ENCODE results near the gene APOA5. TPM values are rescaled to one million over a fixed set of nuclear protein-coding genes. Genes with fewer than 3 reads are reported as not detected.

The APOA5 gene
- total and polyA plus RNA-seq, 2 of the 8 experiments (the other 6 are each of a cell fraction or from before 2014, with no cell fraction given): 0.08 to 0.15 TPM

GRCh38 chr11:116835791-116836631 lies 44.3 kb upstream of the APOA5 start:
- H3K79me2 ChIP-seq (ENCODE audit: control insufficient read depth in 1 of 2, insufficient read depth in 2 of 2, low read length in 2 of 2): no peaks in the 10 kb centered on the region
- FAIRE-seq (peak; percentile 36), DNase-seq (ENCODE audit: low read depth in 1 of 2, low spot score in 2 of 2) (peak; percentile 83 to 87)
- H4K5ac ChIP-seq (ENCODE audit: insufficient read length, low read depth, low read length): peak overlapping the region; percentile 20
- no peak overlapping the region for H3K56ac ChIP-seq (replicated peaks; ENCODE audit: insufficient read length, low read depth, low read length)
- H3K14ac ChIP-seq (ENCODE audit: insufficient read length): no peak overlapping the region
- H2AK5ac ChIP-seq (ENCODE audit: low read depth, low read length): no peak overlapping the region
- no peak overlapping the region for H3K23ac ChIP-seq (ENCODE audit: insufficient read length)
- no peak overlapping the region for H2BK15ac ChIP-seq (ENCODE audit: low read length)
- peak overlapping the region; percentile 99 for H3K18ac ChIP-seq (ENCODE audit: extremely low read depth, low read length)
- no peaks in the 10 kb centered on the region for H3K36me3 ChIP-seq (ENCODE audit: control insufficient read depth in 2 of 4, insufficient read depth in 4 of 4, low read length in 3 of 4)
- POLR2A ChIA-PET (ENCODE audit: partially characterized antibody): interaction anchor here (0.6 to 2.9 kb wide), 10 partner anchors 10 to 308 kb away, joined by 3 to 16 read pairs (median 4); partner anchors contain the start of genes APOA5, PAFAH1B2 and ZPR1
- 17% methylated on average over 57 of the region's 57 CpGs; no CpG with 5 or more reads in 1 of the 2 experiments for WGBS, 2 experiments (ENCODE audit: extremely low coverage in 1 of 2, insufficient coverage in 1 of 2, insufficient read length in 1 of 2, insufficient replicate concordance in 2 of 2, low coverage in 1 of 2, low lambda C conversion rate in 2 of 2, missing lambda C conversion rate in 1 of 2)
- no peak overlapping the region for H3K27ac ChIP-seq (ENCODE audit: low read depth, low read length)
- H4K20me1 ChIP-seq (replicated peaks in 1 of 2; ENCODE audit: control insufficient read depth in 1 of 2, insufficient read depth in 2 of 2, low read length in 2 of 2): no peaks in the 10 kb centered on the region
- H4K8ac ChIP-seq (ENCODE audit: extremely low read depth, insufficient read depth, low read length): no peak overlapping the region
- no peak overlapping the region for H2BK20ac ChIP-seq (ENCODE audit: low read length)
- no peak overlapping the region for H2BK120ac ChIP-seq (replicated peaks; ENCODE audit: low read depth, low read length)
- H3K4me3 ChIP-seq (ENCODE audit: extremely low read depth in 1 of 4, insufficient read depth in 2 of 4, low read depth in 3 of 4, low read length in 4 of 4): peak overlapping the region; percentile 42 to 64 (median 50)
- peak overlapping the region; percentile 53; the same call in 1 of the 2 replicates for H2BK12ac ChIP-seq (ENCODE audit: low read depth, low read length)
- no peak overlapping the region for H3K4ac ChIP-seq (replicated peaks; ENCODE audit: insufficient read length, low read depth, low read length)
- H3K27me3 ChIP-seq (replicated peaks in 1 of 4; ENCODE audit: control insufficient read depth in 3 of 4, extremely low read depth in 1 of 4, insufficient read depth in 3 of 4, low read length in 3 of 4): peaks cover 0 to 7% (median 5%) of the 10 kb centered on the region in 4 experiments; a peak in 3 of 7 replicates
- no peaks in the 10 kb centered on the region for H3K79me1 ChIP-seq (ENCODE audit: low read depth, low read length)
- H3K23me2 ChIP-seq (ENCODE audit: low read depth, low read length): peaks cover 3% of the 10 kb centered on the region; the same call in 1 of the 2 replicates
- peak overlapping the region; percentile 91; the same call in 1 of the 2 replicates for H2AFZ ChIP-seq (ENCODE audit: low read length)
- H3K4me2 ChIP-seq (ENCODE audit: insufficient read depth in 1 of 2, low read depth in 2 of 2, low read length in 2 of 2): peak overlapping the region; percentile 80
- H2BK5ac ChIP-seq (ENCODE audit: low read depth, low read length): peak overlapping the region; percentile 81; the same call in 1 of the 2 replicates
- CTCF ChIA-PET (ENCODE audit: partially characterized antibody): interaction anchor here (0.6 to 12.2 kb wide), 34 partner anchors 9 to 1620 kb away, joined by 3 to 237 read pairs (median 4); partner anchors contain the start of genes APOA4, APOA5 and ZPR1
- peak overlapping the region in 1 of 4 experiments; percentile 19; a peak in 2 of 7 replicates for H3K9ac ChIP-seq (replicated peaks in 1 of 4; ENCODE audit: extremely low read depth in 1 of 4, low read depth in 3 of 4, low read length in 3 of 4)
- peaks cover 0 to 24% (median 4%) of the 10 kb centered on the region in 4 experiments; a peak in 6 of 7 replicates for H3K4me1 ChIP-seq (replicated peaks in 1 of 4; ENCODE audit: control insufficient read depth in 3 of 4, insufficient read depth in 4 of 4, low read length in 3 of 4)
- H3K9me3 ChIP-seq (ENCODE audit: insufficient read depth in 2 of 2, low read depth in 1 of 2, low read length in 1 of 2): no peaks in the 10 kb centered on the region; a peak in 1 of 4 replicates
- H4K91ac ChIP-seq (replicated peaks; ENCODE audit: insufficient read length, low read length): peak overlapping the region; percentile 85
- TF ChIP-seq POLR2A (IDR thresholded peaks at IDR 0.05; ENCODE audit: control extremely low read depth in 1 of 2, low read depth in 2 of 2, low read length in 2 of 2) (0 out of 3 replicates have a peak, but pooled peaks of 1 of the 2 experiments have one; percentile 52), KDM1A (IDR thresholded peaks at IDR 0.05; ENCODE audit: borderline replicate concordance, low read length) (0 out of 2 replicates have a peak, but pooled peaks have one; percentile 18), JUN (IDR thresholded peaks at IDR 0.05; ENCODE audit: low read depth, low read length) (no peak), ASH2L (IDR thresholded peaks at IDR 0.05; ENCODE audit: low read length) (peak; percentile 88), KDM4A (IDR thresholded peaks at IDR 0.05; ENCODE audit: low read depth, low read length, severe bottlenecking) (peak; percentile 97), CBX5 (IDR thresholded peaks at IDR 0.05; ENCODE audit: low read depth, low read length) (no peak), JUND (IDR thresholded peaks at IDR 0.05; ENCODE audit: low read length) (no peak), CTCF (IDR thresholded peaks at IDR 0.05; ENCODE audit: control extremely low read depth in 1 of 3, insufficient read depth in 1 of 3, low read depth in 1 of 3, low read length in 3 of 3) (peak; percentile 74 to 77 (median 76))

Data from H1 (cell line).